Measurements from ENCODE around the gene GFPT1.

DNA sequence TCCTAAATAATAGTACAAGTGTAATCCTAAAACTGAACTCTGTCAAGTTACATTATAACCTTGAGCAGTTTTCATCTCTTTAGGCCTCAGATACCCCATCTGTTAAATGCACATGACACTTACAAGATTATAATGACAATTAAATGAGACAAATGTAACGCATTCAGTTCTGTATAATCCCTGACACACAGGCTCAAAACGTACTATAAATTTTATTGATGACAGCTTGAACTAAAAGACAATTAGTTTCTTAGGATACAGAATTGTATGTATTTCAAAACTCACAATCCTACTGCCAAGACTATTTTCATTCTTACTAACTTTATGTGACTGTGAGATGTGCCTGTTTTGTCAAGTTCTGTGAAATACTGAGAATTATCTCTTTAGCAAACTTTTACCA is 56.2 kb downstream of the GFPT1 start:
- no peak for TF ChIP-seq CTCF (IDR thresholded peaks at IDR 0.05)
- no peak for TF ChIP-seq EP300 (IDR thresholded peaks at IDR 0.05)

All from ovary (tissue), 3 donors.